HG03354 (cell line): ENCODE measurements around the gene BANF2.
"Not testable (repeated sequence)": the region's sequence is repeated elsewhere in the genome, so short reads cannot be mapped to it uniquely, and the experiment has no call there.

ENCODE experiments used
- ATAC-seq: cut with Tn5 transposase; IDR thresholded peaks from one replicate; pipeline ENCODE4 v1.9.1; 2021; ENCODE audit warnings: mild to moderate bottlenecking; ENCODE audit not compliant: unreplicated experiment, poor library complexity, severe bottlenecking

The BANF2 gene

GRCh38 chr20:17705916-17706315 lies 6.2 kb downstream of the BANF2 start:
- no peak for ATAC-seq

GRCh38 chr20:17706632-17707031 lies 6.9 kb downstream of the BANF2 start:
- ATAC-seq = no peak

GRCh38 chr20:17707951-17708350 lies 8.2 kb downstream of the BANF2 start:
- not testable (repeated sequence) for ATAC-seq

- no peak for ATAC-seq
These were observed 9.1 kb downstream of the BANF2 start for GRCh38 chr20:17708675-17709360.

- no peak for ATAC-seq
These were observed 9.9 kb downstream of the BANF2 start for GRCh38 chr20:17709361-17710293.

- no peak for ATAC-seq
These were observed 10.9 kb downstream of the BANF2 start for GRCh38 chr20:17710379-17711266.

GRCh38 chr20:17711267-17711627 lies 11.5 kb downstream of the BANF2 start:
- no peak for ATAC-seq

- ATAC-seq = no peak
These were observed 12.4 kb downstream of the BANF2 start for GRCh38 chr20:17712201-17712600.

GRCh38 chr20:17712708-17713107 lies 12.9 kb downstream of the BANF2 start:
- no peak for ATAC-seq

- no peak for ATAC-seq
These were observed 14.8 kb downstream of the BANF2 start for GRCh38 chr20:17714597-17714996.

- no peak for ATAC-seq
These were observed 15.3 kb downstream of the BANF2 start for GRCh38 chr20:17715075-17715474.

- no peak for ATAC-seq
These were observed 16.6 kb downstream of the BANF2 start for GRCh38 chr20:17716331-17716730.

- ATAC-seq = no peak
These were observed 21.0 kb downstream of the BANF2 start for GRCh38 chr20:17720755-17721154.

GRCh38 chr20:17721802-17722486 lies 22.2 kb downstream of the BANF2 start:
- ATAC-seq = no peak

GRCh38 chr20:17722493-17723300 lies 22.9 kb downstream of the BANF2 start:
- no peak for ATAC-seq

GRCh38 chr20:17723301-17723691 lies 23.5 kb downstream of the BANF2 start:
- no peak for ATAC-seq

GRCh38 chr20:17725094-17725835 lies 25.5 kb downstream of the BANF2 start:
- no peak for ATAC-seq

GRCh38 chr20:17726902-17727301 lies 27.1 kb downstream of the BANF2 start:
- no peak for ATAC-seq
